A549 (cell line): ENCODE data around the gene ITGB1. TPM values are rescaled to one million over a fixed set of nuclear protein-coding genes. Genes with fewer than 3 reads are reported as not detected.

ENCODE experiments used
- ATAC-seq, 2 experiments: fragments of 200-7000 bp in 1 of 2; fragments of >200 bp in 1 of 2; cut with Nextera tagmentation in 1 of 2; cut with Tn5 transposase in 1 of 2; 3 replicates each; pipeline versions ENCODE4 v1.8.0 to v1.9.1; 2018 to 2020; ENCODE audit warnings: mild to moderate bottlenecking in 1 of 2, moderate library complexity in 1 of 2
- CTCF ChIA-PET: fragments of 300-600 bp; sonication (Branson Sonifier 250); formaldehyde crosslinking; extraction: SDS; loops from one replicate; lab custom pipeline; 2021; ENCODE audit warnings: antibody characterized with exemption, inconsistent platforms; lab: Yijun Ruan, JAX
- POLR2A ChIA-PET: fragments of 350-600 bp; formaldehyde crosslinking; extraction: SDS; loops from one replicate; lab custom pipeline; 2021; ENCODE audit warnings: antibody characterized with exemption, inconsistent platforms; lab: Yijun Ruan, JAX
- DNase-seq, 2 experiments: peaks; one replicate each; pipeline versions ENCODE4 v3.0.0 to v3.0.0-alpha.2; 2011 to 2016; ENCODE audit warnings: low read depth in 1 of 2, low spot score in 1 of 2
- FAIRE-seq: peaks from 2 replicates; lab custom pipeline; 2011; peaks lifted over from hg19 to GRCh38; lab: Jason Lieb, UNC
- H3K27ac ChIP-seq, 2 experiments: fragments of >200 bp; sonication (Bioruptor Twin); formaldehyde crosslinking; 3 replicates each; pipeline ENCODE4 v1.5.1; 2016 to 2017
- H3K4me1 ChIP-seq: fragments of >200 bp; sonication (Bioruptor Twin); formaldehyde crosslinking; 3 replicates; pipeline ENCODE4 v1.6.1; 2016
- H3K4me2 ChIP-seq: fragments of >200 bp; sonication (Bioruptor Twin); formaldehyde crosslinking; 3 replicates; pipeline ENCODE4 v1.6.1; 2016
- H3K4me3 ChIP-seq: fragments of >200 bp; sonication (Bioruptor Twin); formaldehyde crosslinking; 3 replicates; pipeline ENCODE4 v1.5.1; 2016
- H3K9me3 ChIP-seq: fragments of >200 bp; sonication (Bioruptor Twin); formaldehyde crosslinking; 3 replicates; pipeline ENCODE4 v1.6.1; 2016
- CEBPB ChIP-seq, 2 experiments: fragments of >200 bp in 1 of 2; sonication (Bioruptor Twin) in 1 of 2; formaldehyde crosslinking in 1 of 2; IDR thresholded peaks; 2 replicates each; pipeline ENCODE4 v1.6.1; 2012 to 2016
- CHD2 ChIP-seq: fragments of 150-350 bp; IDR thresholded peaks from 2 replicates; pipeline ENCODE4 v1.6.1; 2014; ENCODE audit warnings: low read length; ENCODE audit not compliant: partially characterized antibody
- EHF ChIP-seq: fragments of 250-450 bp; sonication (Bioruptor Pico); IDR thresholded peaks from 2 replicates; pipeline ENCODE4 v1.5.0; 2020; ENCODE audit warnings: mild to moderate bottlenecking
- ESRRA ChIP-seq: fragments of 150-350 bp; IDR thresholded peaks from 2 replicates; pipeline ENCODE4 v1.6.1; 2014; ENCODE audit warnings: mild to moderate bottlenecking, low read length, borderline replicate concordance
- FOSL2 ChIP-seq, 2 experiments: fragments of 450-650 bp in 1 of 2; fragments of >200 bp in 1 of 2; sonication (Bioruptor Twin) in 1 of 2; formaldehyde crosslinking; IDR thresholded peaks; 2 replicates each; pipeline versions ENCODE4 v1.5.0 to v1.6.1; 2016 to 2020; ENCODE audit warnings: mild to moderate bottlenecking in 1 of 2, moderate library complexity in 1 of 2
- FOXS1 ChIP-seq: fragments of 250-450 bp; sonication (Bioruptor Pico); IDR thresholded peaks from 2 replicates; pipeline ENCODE4 v1.5.0; 2020; ENCODE audit warnings: mild to moderate bottlenecking, moderate library complexity
- HOXB13 ChIP-seq: fragments of 250-450 bp; sonication (Bioruptor Pico); IDR thresholded peaks from 2 replicates; pipeline ENCODE4 v1.5.0; 2020; ENCODE audit warnings: low read depth, mild to moderate bottlenecking, moderate library complexity
- HOXB5 ChIP-seq: fragments of 250-450 bp; sonication (Bioruptor Pico); IDR thresholded peaks from 2 replicates; pipeline ENCODE4 v1.5.0; 2020; ENCODE audit warnings: mild to moderate bottlenecking, moderate library complexity
- JUNB ChIP-seq: fragments of >200 bp; sonication (Bioruptor Twin); formaldehyde crosslinking; IDR thresholded peaks from 2 replicates; pipeline ENCODE4 v1.6.1; 2016
- NFE2L2 ChIP-seq: fragments of 150-350 bp; conservative IDR thresholded peaks from 2 replicates; pipeline ENCODE4 v1.6.1; 2014; ENCODE audit warnings: low read length
- POLR2AphosphoS2 ChIP-seq: conservative IDR thresholded peaks from 2 replicates; pipeline ENCODE4 v1.6.1; 2012; ENCODE audit warnings: low read length, improper control_type of control experiment, inconsistent platforms
- TFCP2L1 ChIP-seq: fragments of 250-450 bp; sonication (Bioruptor Pico); IDR thresholded peaks from 2 replicates; pipeline ENCODE4 v1.5.0; 2021; ENCODE audit warnings: mild to moderate bottlenecking
- TP53 ChIP-seq: fragments of 250-450 bp; sonication (Bioruptor Pico); IDR thresholded peaks from 2 replicates; pipeline ENCODE4 v1.5.0; 2021; ENCODE audit warnings: mild to moderate bottlenecking, moderate library complexity
- ZC3H11A ChIP-seq: fragments of 450-650 bp; IDR thresholded peaks from 2 replicates; pipeline ENCODE4 v1.6.1; 2014; ENCODE audit warnings: antibody characterized with exemption, mild to moderate bottlenecking
- ZSCAN20 ChIP-seq: fragments of 250-450 bp; sonication (Bioruptor Pico); IDR thresholded peaks from 2 replicates; pipeline ENCODE4 v1.8.0; 2022; ENCODE audit warnings: mild to moderate bottlenecking, moderate library complexity
- WGBS: methylation state at CpG from one replicate; pipeline ENCODE4 v1.1.6; 2017; ENCODE audit errors: missing lambda C conversion rate; 5-methylcytosine and 5-hydroxymethylcytosine counted together
- polyA plus RNA-seq, 4 experiments: library from polyadenylated mRNA; depleted of rRNA in 3 of 4; stranded (reverse); fragments of >200 nt; fragmentation: RNase III in 1 of 4; extraction: RNeasy Plus Mini Kit Qiagen cat#74134 plus additional on column Dnase treatment in 1 of 4; gene quantifications; 2 replicates in 3 of 4; 3 replicates in 1 of 4; pipeline ENCODE4 v1.2.3, GENCODE V29; 2011 to 2017
- TF ChIP-seq, protein P1 (sequence below): IDR thresholded peaks from 2 replicates; pipeline ENCODE4 v1.6.1; 2012
- TF ChIP-seq, protein P2 (sequence below): fragments of 150-350 bp; IDR thresholded peaks from 2 replicates; pipeline ENCODE4 v1.6.1; 2014; ENCODE audit warnings: low read depth, mild to moderate bottlenecking, low read length

The ITGB1 gene
- polyA plus RNA-seq, 2 of the 4 experiments (the other 2 are of a cell fraction), result 1,270 to 2,408 TPM

DNA sequence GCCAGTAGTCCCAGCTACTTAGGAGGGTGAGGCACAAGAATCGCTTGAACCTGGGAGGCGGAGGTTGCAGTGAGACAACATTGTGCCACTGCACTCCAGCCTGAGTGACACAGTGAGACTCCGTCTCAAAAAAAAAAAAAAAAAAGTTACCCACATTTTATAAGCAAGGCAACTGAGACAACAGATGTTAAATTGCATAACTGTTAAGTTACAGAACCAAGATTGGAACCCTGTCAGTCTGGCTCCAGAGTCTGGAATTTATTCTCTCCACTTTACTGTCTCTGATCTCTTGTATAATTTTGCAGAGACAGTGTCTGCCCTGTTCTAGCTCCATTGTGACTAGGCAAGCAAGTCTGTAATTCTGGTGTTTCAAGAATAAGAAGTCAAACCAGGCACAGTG is 6.2 kb upstream of the ITGB1 start:
- Histone ChIP-seq H3K9me3 (peaks cover 12% of the 10 kb centered on the region; the same call in 2 of the 3 replicates), H3K4me1 (peaks cover 43% of the 10 kb centered on the region), H3K4me3 (no peak overlapping the region), H3K4me2 (peak overlapping the region; percentile 92; the same call in 1 of the 3 replicates), H3K27ac (peak overlapping the region; percentile 99 to 100)
- no peak for ATAC-seq
- ChIA-PET POLR2A (interaction anchor here (2.5 kb wide), 1 partner anchor 16 kb away, joined by 16 read pairs; no protein-coding TSS in a partner anchor), CTCF (interaction anchor here (0.7 to 1.9 kb wide), 5 partner anchors 7 to 44 kb away, joined by 3 to 7 read pairs (median 4); no protein-coding TSS in a partner anchor)
- WGBS, result 74% methylated on average over 3 of the region's 3 CpGs
- no peak for FAIRE-seq
- no peak for DNase-seq
- TF ChIP-seq NFE2L2 (no peak), EHF (CRISPR knock-in tag) (no peak), ESRRA (no peak), ZC3H11A (no peak), FOXS1 (CRISPR knock-in tag) (no peak), CEBPB (IDR thresholded peaks at IDR 0.05) (no peak), CHD2 (no peak), POLR2AphosphoS2 (no peak)
- TF ChIP-seq, protein P1, sequence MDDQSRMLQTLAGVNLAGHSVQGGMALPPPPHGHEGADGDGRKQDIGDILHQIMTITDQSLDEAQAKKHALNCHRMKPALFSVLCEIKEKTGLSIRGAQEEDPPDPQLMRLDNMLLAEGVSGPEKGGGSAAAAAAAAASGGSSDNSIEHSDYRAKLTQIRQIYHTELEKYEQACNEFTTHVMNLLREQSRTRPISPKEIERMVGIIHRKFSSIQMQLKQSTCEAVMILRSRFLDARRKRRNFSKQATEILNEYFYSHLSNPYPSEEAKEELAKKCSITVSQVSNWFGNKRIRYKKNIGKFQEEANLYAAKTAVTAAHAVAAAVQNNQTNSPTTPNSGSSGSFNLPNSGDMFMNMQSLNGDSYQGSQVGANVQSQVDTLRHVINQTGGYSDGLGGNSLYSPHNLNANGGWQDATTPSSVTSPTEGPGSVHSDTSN, result no peak

DNA sequence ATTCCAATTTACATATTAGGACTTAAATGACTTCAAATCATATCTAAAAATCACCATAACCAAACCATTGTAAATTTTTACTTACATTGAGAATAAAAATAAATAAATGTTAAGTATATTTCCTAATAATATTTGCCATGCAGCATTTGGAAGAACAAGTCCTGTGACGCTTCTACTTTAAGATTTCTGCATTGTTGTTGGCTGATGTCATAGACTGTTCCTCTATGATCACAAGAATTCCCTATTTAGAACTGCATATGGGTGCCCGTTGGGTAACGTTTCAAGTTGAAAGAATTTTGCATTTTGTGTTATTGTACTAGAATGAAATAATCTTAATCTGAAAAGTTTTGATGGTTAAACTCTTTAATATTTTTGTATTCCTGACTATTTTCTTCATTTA is 5.1 kb upstream of the ITGB1 start:
- peaks cover 12% of the 10 kb centered on the region; the same call in 2 of the 3 replicates for H3K9me3 ChIP-seq
- DNase-seq (peak in 1 of 2 experiments; percentile 80), ATAC-seq (no peak)
- peak overlapping the region; percentile 99 to 100 for H3K27ac ChIP-seq
- peaks cover 43% of the 10 kb centered on the region for H3K4me1 ChIP-seq
- 0 out of 2 replicates have a peak, but pooled peaks have one; percentile 20 for TF ChIP-seq JUNB
- TF ChIP-seq HOXB5 (CRISPR knock-in tag), result no peak
- no peak for TF ChIP-seq HOXB13 (CRISPR knock-in tag)
- no peak for TF ChIP-seq FOSL2 (IDR thresholded peaks at IDR 0.05)
- TF ChIP-seq FOSL2 (CRISPR knock-in tag; IDR thresholded peaks at IDR 0.05), result peak; percentile 66
- no peak for TF ChIP-seq TP53 (CRISPR knock-in tag)
- TF ChIP-seq TFCP2L1 (CRISPR knock-in tag), result no peak
- TF ChIP-seq, all 56 proteins: peak for 2
- ChIA-PET POLR2A (interaction anchor here (2.5 kb wide), 1 partner anchor 17 kb away, joined by 16 read pairs; no protein-coding TSS in a partner anchor), CTCF (interaction anchor here (1.1 to 1.9 kb wide), 3 partner anchors 18 to 45 kb away, joined by 4 to 7 read pairs (median 6); no protein-coding TSS in a partner anchor)
- FAIRE-seq, result no peak
- under 1% methylated on average over 3 of the region's 3 CpGs for WGBS
- H3K4me3 ChIP-seq, result peak overlapping the region; percentile 11; the same call in 2 of the 3 replicates
- H3K4me2 ChIP-seq, result peak overlapping the region; percentile 92

DNA sequence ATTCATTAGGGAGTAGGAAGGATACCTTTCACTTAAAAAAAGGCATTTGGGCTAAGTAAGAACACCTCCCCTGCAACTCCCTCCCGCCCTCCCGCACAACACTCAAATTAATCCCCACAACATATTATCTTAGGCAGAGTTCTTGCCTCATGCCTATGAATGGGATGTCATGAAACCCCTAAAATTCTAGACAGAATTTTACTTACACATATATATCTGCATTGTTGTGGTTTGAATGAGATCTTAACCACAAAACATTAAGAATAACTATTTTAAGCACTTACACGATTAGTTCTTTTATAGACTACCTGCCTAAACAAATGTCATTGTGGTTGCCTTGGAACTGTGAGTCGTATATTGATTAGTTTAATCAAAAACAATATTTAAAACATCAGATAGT is 4.5 kb upstream of the ITGB1 start:
- H3K27ac ChIP-seq, result peak overlapping the region; percentile 99 to 100
- POLR2A ChIA-PET, result interaction anchor here (0.9 to 1.4 kb wide), 5 partner anchors 18 to 48 kb away, joined by 3 to 26 read pairs (median 4); no protein-coding TSS in a partner anchor
- no peak for ATAC-seq
- TF ChIP-seq, protein P2, sequence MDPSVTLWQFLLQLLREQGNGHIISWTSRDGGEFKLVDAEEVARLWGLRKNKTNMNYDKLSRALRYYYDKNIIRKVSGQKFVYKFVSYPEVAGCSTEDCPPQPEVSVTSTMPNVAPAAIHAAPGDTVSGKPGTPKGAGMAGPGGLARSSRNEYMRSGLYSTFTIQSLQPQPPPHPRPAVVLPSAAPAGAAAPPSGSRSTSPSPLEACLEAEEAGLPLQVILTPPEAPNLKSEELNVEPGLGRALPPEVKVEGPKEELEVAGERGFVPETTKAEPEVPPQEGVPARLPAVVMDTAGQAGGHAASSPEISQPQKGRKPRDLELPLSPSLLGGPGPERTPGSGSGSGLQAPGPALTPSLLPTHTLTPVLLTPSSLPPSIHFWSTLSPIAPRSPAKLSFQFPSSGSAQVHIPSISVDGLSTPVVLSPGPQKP, result no peak
- TF ChIP-seq ZSCAN20 (CRISPR knock-in tag), result 0 out of 2 replicates have a peak, but pooled peaks have one; percentile 11
- TF ChIP-seq, all 56 proteins: peak for 1
- peak overlapping the region; percentile 92 for H3K4me2 ChIP-seq
- H3K9me3 ChIP-seq, result peaks cover 12% of the 10 kb centered on the region; the same call in 2 of the 3 replicates
- WGBS, result 1% methylated on average over 4 of the region's 4 CpGs
- no peak for FAIRE-seq
- H3K4me1 ChIP-seq, result peaks cover 43% of the 10 kb centered on the region
- CTCF ChIA-PET, result interaction anchor here (0.7 to 1.9 kb wide), 7 partner anchors 9 to 193 kb away, joined by 3 to 11 read pairs (median 5); no protein-coding TSS in a partner anchor
- H3K4me3 ChIP-seq, result peak overlapping the region; percentile 11; the same call in 2 of the 3 replicates
- DNase-seq, result no peak
